Tibial nerve (tissue), 4 donors: ENCODE results near the gene LPIN3. TPM values are rescaled to one million over a fixed set of nuclear protein-coding genes. Genes with fewer than 3 reads are reported as not detected.

Experiments used
- DNase-seq, 2 donors: peaks; one replicate each; pipeline ENCODE4 v3.0.0-alpha.2; 2019; ENCODE audit warnings: low spot score in 2 of 2
- H3K27ac ChIP-seq, 4 donors: fragments of 200-600 bp; sonication (generic) in 3 of 4; one replicate each; pipeline ENCODE4 v1.5.1; 2017 to 2019; ENCODE audit warnings: mild to moderate bottlenecking in 1 of 4
- H3K27me3 ChIP-seq, 2 donors: fragments of 200-600 bp; sonication (generic) in 1 of 2; one replicate each; pipeline versions ENCODE4 v1.5.1 to v1.6.0; 2017 to 2019
- H3K36me3 ChIP-seq, 3 donors: fragments of 200-600 bp; sonication (generic); one replicate each; pipeline ENCODE4 v1.5.1; 2018 to 2019
- H3K4me1 ChIP-seq, 4 donors: fragments of 200-600 bp; sonication (generic) in 3 of 4; one replicate each; pipeline ENCODE4 v1.5.1; 2017 to 2019
- H3K4me3 ChIP-seq, 4 donors: fragments of 200-600 bp; sonication (generic) in 3 of 4; one replicate each; pipeline ENCODE4 v1.5.1; 2017 to 2019; ENCODE audit warnings: mild to moderate bottlenecking in 1 of 4, moderate library complexity in 1 of 4
- H3K9me3 ChIP-seq, 4 donors: fragments of 200-600 bp; sonication (generic) in 3 of 4; one replicate each; pipeline ENCODE4 v1.5.1; 2017 to 2019
- EP300 ChIP-seq, 2 donors: sonication (generic); formaldehyde crosslinking; IDR thresholded peaks; one replicate each; pipeline ENCODE4 v1.6.1; 2017; ENCODE audit warnings: antibody characterized with exemption in 2 of 2, mild to moderate bottlenecking in 1 of 2
- POLR2A ChIP-seq, 2 donors: fragments of 450-650 bp; IDR thresholded peaks; one replicate each; pipeline ENCODE4 v1.6.1; 2017; ENCODE audit warnings: antibody characterized with exemption in 2 of 2, mild to moderate bottlenecking in 2 of 2, moderate library complexity in 2 of 2
- WGBS, 2 donors: methylation state at CpG; one replicate each; pipeline ENCODE4 v1.1.5; 2018; 5-methylcytosine and 5-hydroxymethylcytosine counted together
- total RNA-seq, 4 donors: library from RNA; depleted of rRNA; stranded (reverse); fragments of >200 nt; gene quantifications; one replicate each; pipeline ENCODE4 v1.1.0, GENCODE V29; 2016
- TF ChIP-seq, protein P1 (sequence below), 5 experiments: fragments of 200-600 bp in 3 of 5; fragments of 450-650 bp in 2 of 5; sonication (generic) in 3 of 5; IDR thresholded peaks; one replicate each; pipeline ENCODE4 v1.5.1; 2016 to 2019; ENCODE audit warnings: antibody characterized with exemption in 5 of 5, mild to moderate bottlenecking in 3 of 5, moderate library complexity in 2 of 5

Gene LPIN3
- total RNA-seq, 4 donors from 2014 or later = 24.5 to 64.8 (median 36.5) TPM

DNA sequence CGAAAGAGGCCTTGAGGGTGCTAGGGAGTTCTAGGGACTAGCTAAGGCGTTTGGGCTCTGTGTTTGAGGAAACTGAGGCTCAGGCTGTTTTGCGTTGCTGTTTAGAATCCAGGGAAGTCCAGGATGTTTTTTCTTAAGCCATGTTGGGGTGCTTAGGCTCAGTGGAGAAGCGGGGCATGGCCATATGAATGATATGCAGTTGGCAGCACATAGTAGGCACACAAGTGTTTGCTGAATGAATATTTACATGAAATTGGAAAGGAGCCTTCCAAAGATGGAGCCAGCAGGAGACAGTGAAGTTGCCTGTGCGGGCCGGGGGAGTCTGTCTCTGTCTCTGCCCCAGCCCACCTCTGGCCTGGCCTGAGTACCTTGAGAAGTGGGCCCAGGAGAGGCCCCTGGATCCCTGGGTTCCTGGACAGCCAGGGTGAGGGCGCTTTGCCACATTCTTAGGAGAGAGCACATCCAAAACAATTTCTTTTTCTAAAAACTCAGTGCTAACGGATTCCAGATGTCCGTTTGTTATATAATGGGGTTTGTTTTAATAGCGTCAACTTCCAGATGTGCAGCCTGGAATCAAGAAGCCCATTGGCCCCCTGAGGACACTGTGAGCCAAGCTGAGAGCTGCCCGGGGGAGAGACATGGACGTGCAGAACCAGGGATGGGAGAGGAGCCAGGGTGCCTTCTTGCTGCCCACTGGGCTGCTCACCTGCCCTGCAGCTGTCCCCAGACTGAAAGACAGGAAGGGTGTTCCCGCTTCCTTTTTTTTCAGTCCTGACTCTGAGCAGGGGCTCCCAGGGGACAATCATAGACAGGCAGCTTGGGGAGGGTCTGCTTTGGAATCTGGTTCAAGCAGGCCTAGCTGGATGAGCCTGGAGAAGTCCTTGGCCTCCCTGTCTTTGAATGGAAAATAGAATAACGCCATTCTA, 46.1 kb downstream of the LPIN3 start:
- peak overlapping the region in 1 of 4 donors; percentile 35 for H3K27ac ChIP-seq
- peak; percentile 21 to 38 for DNase-seq
- WGBS, 2 donors = 65 to 67% methylated on average over 14 of the region's 14 CpGs

DNA sequence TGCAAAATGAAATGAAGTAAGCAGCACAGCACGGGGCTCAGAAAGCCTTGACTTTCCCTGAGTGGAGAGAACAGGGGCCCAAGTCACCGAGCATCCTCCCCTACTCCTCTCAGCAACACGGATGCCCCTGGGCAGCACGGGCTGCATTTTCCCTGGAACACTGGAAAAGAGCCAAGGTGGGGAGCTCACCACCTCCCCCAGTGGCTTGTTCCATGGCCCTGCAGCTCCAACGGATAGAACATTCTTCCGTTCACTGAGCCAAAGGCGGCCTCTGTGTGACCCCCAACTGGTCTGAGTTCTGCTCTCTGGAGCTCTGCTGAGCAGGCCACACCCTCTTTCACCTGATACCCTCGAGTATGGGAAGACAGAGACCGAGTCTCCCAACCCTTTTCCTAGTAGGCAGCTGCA, 46.8 kb downstream of the LPIN3 start:
- WGBS, 2 donors = 7 to 20% methylated on average over 7 to 9 of the region's 9 CpGs
- Histone ChIP-seq H3K4me1 (peaks cover 0 to 37% (median 8%) of the 10 kb centered on the region in 4 donors), H3K27ac (peak overlapping the region in 1 of 4 donors; percentile 35), H3K9me3 (no peaks in the 10 kb centered on the region), H3K4me3 (no peak overlapping the region), H3K36me3 (no peaks in the 10 kb centered on the region), H3K27me3 (no peaks in the 10 kb centered on the region)
- TF ChIP-seq EP300 (IDR thresholded peaks at IDR 0.05) = no peak
- TF ChIP-seq, protein P1, sequence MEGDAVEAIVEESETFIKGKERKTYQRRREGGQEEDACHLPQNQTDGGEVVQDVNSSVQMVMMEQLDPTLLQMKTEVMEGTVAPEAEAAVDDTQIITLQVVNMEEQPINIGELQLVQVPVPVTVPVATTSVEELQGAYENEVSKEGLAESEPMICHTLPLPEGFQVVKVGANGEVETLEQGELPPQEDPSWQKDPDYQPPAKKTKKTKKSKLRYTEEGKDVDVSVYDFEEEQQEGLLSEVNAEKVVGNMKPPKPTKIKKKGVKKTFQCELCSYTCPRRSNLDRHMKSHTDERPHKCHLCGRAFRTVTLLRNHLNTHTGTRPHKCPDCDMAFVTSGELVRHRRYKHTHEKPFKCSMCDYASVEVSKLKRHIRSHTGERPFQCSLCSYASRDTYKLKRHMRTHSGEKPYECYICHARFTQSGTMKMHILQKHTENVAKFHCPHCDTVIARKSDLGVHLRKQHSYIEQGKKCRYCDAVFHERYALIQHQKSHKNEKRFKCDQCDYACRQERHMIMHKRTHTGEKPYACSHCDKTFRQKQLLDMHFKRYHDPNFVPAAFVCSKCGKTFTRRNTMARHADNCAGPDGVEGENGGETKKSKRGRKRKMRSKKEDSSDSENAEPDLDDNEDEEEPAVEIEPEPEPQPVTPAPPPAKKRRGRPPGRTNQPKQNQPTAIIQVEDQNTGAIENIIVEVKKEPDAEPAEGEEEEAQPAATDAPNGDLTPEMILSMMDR (IDR thresholded peaks at IDR 0.05) = no peak
- DNase-seq = no peak

More for the DNA sequence above, 46.1 kb downstream of the LPIN3 start:
- no peaks in the 10 kb centered on the region for H3K9me3 ChIP-seq
- no peaks in the 10 kb centered on the region for H3K36me3 ChIP-seq
- no peak overlapping the region for H3K4me3 ChIP-seq
- H3K27me3 ChIP-seq = no peaks in the 10 kb centered on the region
- TF ChIP-seq EP300 (IDR thresholded peaks at IDR 0.05) (peak in 1 of 2 donors; percentile 63), POLR2A (IDR thresholded peaks at IDR 0.05) (no peak)
- peaks cover 0 to 30% (median 3%) of the 10 kb centered on the region in 4 donors for H3K4me1 ChIP-seq

DNA sequence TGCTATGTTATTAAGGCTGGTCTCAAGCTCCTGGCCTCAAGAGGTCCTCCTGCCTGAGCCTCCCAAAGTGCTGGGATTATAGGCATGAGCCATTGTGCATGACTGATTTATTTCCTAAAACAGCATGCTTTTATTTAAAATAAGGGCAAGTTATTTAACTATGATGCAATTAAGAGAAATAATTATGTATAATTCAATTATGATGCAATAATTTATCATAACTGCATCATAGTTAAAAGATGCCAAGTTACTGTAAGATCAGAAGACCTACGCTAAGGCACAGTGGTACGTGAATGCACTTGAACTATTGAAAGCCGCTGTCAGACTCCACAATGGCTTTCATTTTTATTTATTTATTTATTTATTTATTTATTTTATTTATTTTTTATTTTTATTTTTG, 50.3 kb downstream of the LPIN3 start:
- H3K4me1 ChIP-seq = peaks cover 0 to 63% (median 32%) of the 10 kb centered on the region in 4 donors
- no peak for DNase-seq
- no peak overlapping the region for H3K27ac ChIP-seq
- no peak overlapping the region for H3K4me3 ChIP-seq
- WGBS, 2 donors = 92 to 97% methylated on average over 3 of the region's 3 CpGs
- TF ChIP-seq, protein P1 (IDR thresholded peaks at IDR 0.05) = no peak
- no peak for TF ChIP-seq EP300 (IDR thresholded peaks at IDR 0.05)
- no peak for TF ChIP-seq POLR2A (IDR thresholded peaks at IDR 0.05)
- H3K27me3 ChIP-seq = no peaks in the 10 kb centered on the region
- no peaks in the 10 kb centered on the region for H3K9me3 ChIP-seq
- no peaks in the 10 kb centered on the region for H3K36me3 ChIP-seq

- peaks cover 0 to 66% (median 38%) of the 10 kb centered on the region in 4 donors for H3K4me1 ChIP-seq
- H3K9me3 ChIP-seq = no peaks in the 10 kb centered on the region
- TF ChIP-seq, protein P1 (IDR thresholded peaks at IDR 0.05) = no peak
- TF ChIP-seq EP300 (IDR thresholded peaks at IDR 0.05) = no peak
- no peak for TF ChIP-seq POLR2A (IDR thresholded peaks at IDR 0.05)
- H3K27ac ChIP-seq = peak overlapping the region in 3 of 4 donors; percentile 38 to 81 (median 81)
- no peaks in the 10 kb centered on the region for H3K36me3 ChIP-seq
- no peak for DNase-seq
- 89 to 90% methylated on average over 10 of the region's 10 CpGs for WGBS, 2 donors
- H3K27me3 ChIP-seq = no peaks in the 10 kb centered on the region
- H3K4me3 ChIP-seq = no peak overlapping the region
Measured at GRCh38 chr20:41391587-41392001, 51.0 kb downstream of the LPIN3 start.

- 100% methylated on average over 1 of the region's 1 CpG for WGBS, 2 donors
Measured at GRCh38 chr20:41392295-41392694, 51.7 kb downstream of the LPIN3 start.

More at GRCh38 chr20:41392295-41392694, 51.7 kb downstream of the LPIN3 start:
- no peaks in the 10 kb centered on the region for H3K27me3 ChIP-seq
- H3K9me3 ChIP-seq = no peaks in the 10 kb centered on the region
- no peak overlapping the region for H3K4me3 ChIP-seq
- DNase-seq = no peak
- H3K4me1 ChIP-seq = peaks cover 0 to 65% (median 37%) of the 10 kb centered on the region in 4 donors
- H3K36me3 ChIP-seq = no peaks in the 10 kb centered on the region
- peak overlapping the region; percentile 37 to 81 (median 60) for H3K27ac ChIP-seq
- TF ChIP-seq, protein P1 (IDR thresholded peaks at IDR 0.05) = no peak
- TF ChIP-seq POLR2A (IDR thresholded peaks at IDR 0.05) (no peak), EP300 (IDR thresholded peaks at IDR 0.05) (no peak)
